Motor neuron (in vitro differentiated cells): Measurements from ENCODE around the gene RABGGTA. TPM values are rescaled to one million over a fixed set of nuclear protein-coding genes. Genes with fewer than 3 reads are reported as not detected.

ENCODE experiments used
- ATAC-seq, 8 experiments: fragments of 200-7000 bp; cut with Tn5 transposase; replicated peaks in 6 of 8; 2 replicates each; pipeline ENCODE4 v1.8.0; 2021; ENCODE audit warnings: mild to moderate bottlenecking in 8 of 8, moderate library complexity in 8 of 8
- H3K27ac ChIP-seq, 2 donors: fragments of 250-450 bp; sonication (Bioruptor Pico); 2 replicates each; pipeline ENCODE4 v1.9.0; 2021; ENCODE audit warnings: antibody characterized with exemption in 2 of 2, mild to moderate bottlenecking in 2 of 2, moderate library complexity in 1 of 2
- H3K4me1 ChIP-seq, 2 donors: fragments of 250-450 bp; sonication (Bioruptor Pico); replicated peaks in 1 of 2; 2 replicates each; pipeline ENCODE4 v1.6.1; 2021; ENCODE audit warnings: antibody characterized with exemption in 2 of 2, mild to moderate bottlenecking in 2 of 2, moderate library complexity in 1 of 2
- H3K4me3 ChIP-seq, 5 donors: fragments of 250-450 bp; sonication (Bioruptor Pico); 2 replicates each; pipeline ENCODE4 v1.9.0; 2021; ENCODE audit warnings: antibody characterized with exemption in 5 of 5, mild to moderate bottlenecking in 5 of 5, moderate library complexity in 4 of 5
- WGBS, 10 experiments: fragments of 450-650 bp; shearing (Covaris generic); methylation state at CpG; one replicate each; pipeline ENCODE4 v1.0.0; 2022; 5-methylcytosine and 5-hydroxymethylcytosine counted together
- in situ Hi-C, 9 experiments: fragments of 400-800 bp; cut with MboI; loops; one replicate each; pipeline ENCODE4 v1.15.0; 2021; ENCODE audit warnings: low sequenced_read_pairs in 9 of 9, low pct_unique_long_range_greater_than_20kb in 2 of 9; ENCODE audit not compliant: unreplicated experiment in 9 of 9
- total RNA-seq, 8 experiments: library from RNA; unstranded; fragments of 300-600 nt; gene quantifications; 2 replicates each; pipeline versions ENCODE4 v1.2.3 to v1.2.4, GENCODE V29; 2022

The RABGGTA gene
- total RNA-seq, 8 experiments from 2014 or later, result 13.3 to 28.0 (median 19.6) TPM

DNA sequence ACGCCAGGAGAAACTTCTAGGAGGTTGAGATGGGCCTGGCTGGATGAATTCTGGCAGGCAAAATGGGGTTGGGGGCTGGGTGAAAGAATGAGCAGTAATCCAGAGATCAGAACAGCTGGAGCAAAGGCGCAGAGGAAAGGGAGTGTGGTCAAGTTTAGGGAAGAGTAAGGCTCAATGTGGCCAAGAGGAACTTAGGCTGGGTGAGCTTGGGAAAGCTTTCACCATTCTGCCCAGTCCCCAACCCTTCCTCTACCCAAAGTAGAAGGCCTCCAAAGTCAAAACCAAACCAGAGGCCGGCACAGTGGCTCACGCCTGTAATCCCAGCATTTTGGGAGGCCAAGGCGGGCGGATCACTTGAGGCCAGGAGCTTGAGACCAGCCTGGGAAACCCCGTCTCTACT lies 10.2 kb upstream of the RABGGTA start:
- H3K4me3 ChIP-seq, result no peak overlapping the region

DNA sequence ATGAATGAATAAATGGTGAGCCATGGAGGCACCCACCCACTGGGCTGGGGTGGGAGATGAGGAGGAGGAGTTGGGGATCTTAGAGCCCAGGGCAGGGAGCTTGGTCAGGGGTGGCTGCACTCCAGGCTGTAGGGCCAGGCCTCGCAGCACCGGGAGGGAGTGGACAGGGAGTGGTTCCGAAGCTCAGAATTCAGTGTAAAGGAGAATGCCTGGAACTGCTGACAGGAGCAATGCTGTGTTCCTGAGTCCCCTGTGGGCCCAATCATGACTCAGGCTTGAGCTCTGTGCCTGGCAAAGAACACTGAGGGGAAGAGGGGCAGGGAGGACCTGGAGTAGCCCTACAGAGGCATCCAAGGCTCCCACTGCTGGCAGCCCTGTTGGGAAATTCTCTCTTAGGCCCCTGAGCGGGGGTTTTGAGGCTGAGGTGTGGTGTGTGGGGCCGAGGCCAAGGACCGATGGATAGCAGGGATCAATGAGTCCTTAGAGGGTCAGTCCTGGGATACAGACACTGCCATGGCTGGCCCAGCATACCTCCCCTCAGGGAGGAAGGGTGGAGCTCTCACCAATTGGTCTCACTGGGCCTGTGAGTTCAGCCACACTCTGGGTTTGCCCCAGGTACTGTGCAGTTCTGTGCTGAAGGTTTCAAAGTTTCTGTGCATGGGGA lies 9.5 kb upstream of the RABGGTA start:
- in situ Hi-C loops, result no loop called here
- Histone ChIP-seq H3K27ac (no peak overlapping the region), H3K4me3 (no peak overlapping the region), H3K4me1 (no peaks in the 10 kb centered on the region)
- peak in 2 of 8 experiments; percentile 91 to 94 for ATAC-seq
- WGBS, 10 experiments, result 50 to 100% (median 66%) methylated on average over 2 to 6 of the region's 6 CpGs; no CpG with 5 or more reads in 5 of the 10 experiments

More for the DNA sequence above, 10.2 kb upstream of the RABGGTA start:
- ATAC-seq, result no peak
- Histone ChIP-seq H3K4me1 (no peaks in the 10 kb centered on the region), H3K27ac (no peak overlapping the region)
- 40 to 100% (median 83%) methylated on average over 1 to 5 of the region's 7 CpGs; no CpG with 5 or more reads in 1 of the 10 experiments for WGBS, 10 experiments
- in situ Hi-C loops, result no loop called here

- in situ Hi-C loops, result no loop called here
- no peaks in the 10 kb centered on the region for H3K4me1 ChIP-seq
- ATAC-seq, result peak in 2 of 8 experiments; percentile 3 to 59
- WGBS, 10 experiments, result 60 to 100% (median 76%) methylated on average over 1 to 6 of the region's 11 CpGs; no CpG with 5 or more reads in 4 of the 10 experiments
- no peak overlapping the region for H3K4me3 ChIP-seq
- no peak overlapping the region for H3K27ac ChIP-seq
These were observed 8.1 kb upstream of the RABGGTA start for GRCh38 chr14:24279301-24280186.

DNA sequence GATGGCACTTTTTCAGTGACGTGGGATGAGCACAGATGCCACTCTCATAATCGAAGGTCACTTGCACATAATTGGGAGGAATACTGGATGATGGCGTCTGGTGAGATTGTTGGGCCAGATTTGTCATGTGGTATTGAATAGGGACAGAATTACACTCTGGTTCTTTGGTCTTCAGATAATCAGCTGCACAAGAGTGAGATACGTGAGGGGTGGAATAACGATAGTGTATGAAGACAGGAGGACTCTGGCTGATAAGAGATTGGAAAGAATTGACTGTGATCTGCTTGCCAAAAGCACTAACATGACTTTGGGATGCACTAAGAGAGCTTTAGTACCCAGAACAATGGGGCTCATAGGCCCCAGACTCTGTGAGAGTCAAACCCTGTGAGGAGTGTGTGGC lies 7.0 kb upstream of the RABGGTA start:
- Histone ChIP-seq H3K4me3 (no peak overlapping the region), H3K4me1 (no peaks in the 10 kb centered on the region), H3K27ac (no peak overlapping the region)
- in situ Hi-C loops, result no loop called here
- 71 to 100% (median 91%) methylated on average over 1 to 5 of the region's 5 CpGs; no CpG with 5 or more reads in 2 of the 10 experiments for whole genome bisulfite sequencing, 10 experiments
- ATAC-seq, result no peak

GRCh38 chr14:24277606-24278321 lies 6.4 kb upstream of the RABGGTA start:
- Histone ChIP-seq H3K4me3 (no peak overlapping the region), H3K27ac (no peak overlapping the region), H3K4me1 (no peaks in the 10 kb centered on the region)
- 45 to 92% (median 82%) methylated on average over 2 to 6 of the region's 11 CpGs; no CpG with 5 or more reads in 3 of the 10 experiments for WGBS, 10 experiments
- in situ Hi-C loops, result no loop called here
- ATAC-seq, result no peak

- Histone ChIP-seq H3K4me1 (no peaks in the 10 kb centered on the region), H3K4me3 (no peak overlapping the region), H3K27ac (no peak overlapping the region)
- ATAC-seq, result no peak
- in situ Hi-C loops, result no loop called here
- 60 to 100% (median 83%) methylated on average over 1 to 4 of the region's 6 CpGs; no CpG with 5 or more reads in 2 of the 10 experiments for WGBS, 10 experiments
These were observed 5.7 kb upstream of the RABGGTA start for GRCh38 chr14:24277071-24277470.

DNA sequence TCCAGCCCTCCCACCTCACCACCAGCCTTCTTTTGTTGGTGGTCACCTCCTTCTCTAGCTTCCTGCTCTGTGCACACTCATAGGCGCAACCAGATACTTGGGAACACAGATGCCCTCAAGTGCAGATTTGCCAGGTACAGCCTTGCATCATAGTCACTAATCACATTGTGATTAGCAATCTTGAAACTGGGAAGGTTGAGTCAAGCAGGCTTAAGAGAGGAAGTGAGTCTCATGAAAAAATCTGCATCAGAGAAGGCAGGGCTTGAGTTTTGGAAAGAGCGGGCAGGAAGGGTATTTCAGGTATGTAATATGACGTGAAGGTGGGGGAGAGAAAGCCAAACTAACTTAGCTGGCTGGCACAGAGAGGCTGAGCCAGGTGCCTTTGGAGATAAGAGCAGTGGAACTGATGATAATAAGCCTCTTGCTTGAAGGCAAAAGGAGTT lies 2.7 kb upstream of the RABGGTA start:
- no peak for ATAC-seq
- no peak overlapping the region for H3K27ac ChIP-seq
- in situ Hi-C loops, result no loop called here
- H3K4me3 ChIP-seq, result no peak overlapping the region
- H3K4me1 ChIP-seq, result peaks cover 0 to 2% of the 10 kb centered on the region in 2 donors
- 55 to 100% (median 92%) methylated on average over 1 to 3 of the region's 3 CpGs; no CpG with 5 or more reads in 3 of the 10 experiments for WGBS, 10 experiments

GRCh38 chr14:24273422-24273998 lies 2.1 kb upstream of the RABGGTA start:
- in situ Hi-C loops, result no loop called here
- whole genome bisulfite sequencing, 10 experiments, result 80 to 100% (median 92%) methylated on average over 1 to 2 of the region's 3 CpGs; no CpG with 5 or more reads in 3 of the 10 experiments
- Histone ChIP-seq H3K27ac (no peak overlapping the region), H3K4me3 (no peak overlapping the region), H3K4me1 (peaks cover 0 to 2% of the 10 kb centered on the region in 2 donors)
- no peak for ATAC-seq

DNA sequence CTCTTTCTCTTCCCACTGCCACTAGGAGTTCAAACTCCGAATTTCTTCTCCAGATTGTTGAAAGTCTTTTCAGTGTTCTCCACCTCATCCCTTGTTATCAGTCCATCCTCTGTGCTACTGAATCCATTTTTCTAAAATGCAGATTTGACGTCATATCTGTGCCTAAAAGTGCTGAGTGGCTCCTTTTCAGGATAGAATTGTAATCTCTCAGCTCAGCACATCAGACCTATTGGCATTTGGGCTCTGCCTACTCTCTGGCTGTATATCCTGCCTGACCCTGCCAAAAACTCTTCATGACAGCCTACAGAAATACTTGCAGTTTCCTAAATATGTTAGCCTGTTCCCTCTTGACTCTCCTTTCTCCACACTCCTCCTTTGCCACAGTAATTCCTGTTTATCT lies 1.1 kb upstream of the RABGGTA start:
- no peak for ATAC-seq

DNA sequence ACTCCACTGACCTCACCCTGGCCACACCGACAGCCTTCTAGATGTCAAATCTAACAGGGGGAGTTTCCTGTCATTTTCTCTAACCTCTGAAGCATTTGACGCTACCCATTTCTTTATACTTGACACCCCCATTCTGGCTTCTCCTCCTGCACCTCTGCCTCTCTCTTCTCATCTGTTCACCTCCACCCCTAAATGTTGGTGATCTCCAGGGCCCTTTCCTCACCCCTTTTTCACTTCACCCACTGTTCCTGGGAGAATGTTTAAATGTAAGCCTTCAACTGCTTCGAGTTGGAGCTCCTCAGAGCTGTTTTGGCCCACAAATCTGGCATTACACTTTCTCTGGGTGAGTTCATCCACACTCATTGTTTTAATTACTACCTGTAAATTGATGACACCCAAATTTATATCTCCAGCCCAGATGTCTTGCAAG lies 452 bp upstream of the RABGGTA start:
- peaks cover 0 to 2% of the 10 kb centered on the region in 2 donors for H3K4me1 ChIP-seq
- H3K4me3 ChIP-seq, result peak overlapping the region; percentile 74 to 95 (median 92)
- 0 to 14% (median 3%) methylated on average over 1 to 2 of the region's 3 CpGs; no CpG with 5 or more reads in 2 of the 10 experiments for WGBS, 10 experiments
- ATAC-seq, result peak in 1 of 8 experiments; percentile 25
- in situ Hi-C loops, result no loop called here
- peak overlapping the region in 1 of 2 donors; percentile 95 for H3K27ac ChIP-seq

More for the DNA sequence above, 1.1 kb upstream of the RABGGTA start:
- no peak overlapping the region for H3K4me3 ChIP-seq
- in situ Hi-C loops, result no loop called here
- WGBS, 10 experiments, result 75 to 100% (median 85%) methylated on average over 1 to 2 of the region's 2 CpGs; no CpG with 5 or more reads in 1 of the 10 experiments
- peaks cover 0 to 2% of the 10 kb centered on the region in 2 donors for H3K4me1 ChIP-seq
- no peak overlapping the region for H3K27ac ChIP-seq

DNA sequence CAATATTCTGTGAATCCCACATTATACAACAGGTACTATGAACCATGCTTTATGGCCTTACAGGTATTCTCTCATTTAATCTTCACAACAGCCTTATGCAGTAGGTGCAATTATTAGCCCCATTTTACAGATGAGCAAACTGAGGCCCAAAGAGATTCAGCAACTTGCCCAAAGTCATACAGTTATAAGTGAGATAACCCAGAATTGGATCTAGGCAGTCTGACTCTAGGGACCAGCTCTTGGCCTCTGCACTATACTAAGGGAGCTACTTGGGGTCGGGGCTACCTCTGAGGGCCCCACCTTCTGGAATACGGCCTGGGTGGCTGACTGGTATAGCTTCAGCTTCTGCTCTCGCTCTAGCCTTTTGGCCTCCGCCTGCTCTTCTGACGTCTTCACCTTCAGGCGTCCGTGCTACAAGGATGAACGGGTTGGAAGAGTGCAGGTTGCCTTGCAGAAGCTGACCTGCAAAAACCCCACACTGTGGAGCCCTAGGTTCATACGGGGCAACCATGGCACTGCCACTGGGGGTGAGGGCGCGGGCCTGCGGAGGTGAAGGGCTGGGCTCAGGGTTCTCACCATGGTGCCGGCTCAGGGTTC lies 762 bp downstream of the RABGGTA start:
- Histone ChIP-seq H3K4me3 (peak overlapping the region; percentile 74 to 95 (median 92)), H3K4me1 (peaks cover 0 to 2% of the 10 kb centered on the region in 2 donors), H3K27ac (peak overlapping the region; percentile 95)
- no peak for ATAC-seq
- WGBS, 10 experiments, result 0 to 50% (median 38%) methylated on average over 2 to 3 of the region's 13 CpGs; no CpG with 5 or more reads in 4 of the 10 experiments
- in situ Hi-C loops, result no loop called here
